ENCODE data around the gene MKX.
A peak's percentile ranks its signal among the peaks of the same experiment; 100 is the strongest.

Gene MKX

GRCh38 chr10:27783660-27784059 is 38.0 kb upstream of the MKX start:
- Histone ChIP-seq H3K4me1 (ENCODE audit: control insufficient read depth, insufficient read depth, low read depth, low read length) (no peaks in the 10 kb centered on the region), H2BK5ac (ENCODE audit: low read depth, low read length, poor library complexity, severe bottlenecking) (no peak overlapping the region), H3K14ac (ENCODE audit: low read length in 2 of 2) (no peak overlapping the region), H3K18ac (ENCODE audit: low read depth in 1 of 2, low read length in 2 of 2) (no peak overlapping the region), H4K8ac (ENCODE audit: low read length) (no peak overlapping the region), H3K4me2 (ENCODE audit: low read length, poor library complexity, severe bottlenecking) (no peak overlapping the region), H3K27ac (ENCODE audit: low read length, poor library complexity, severe bottlenecking) (no peak overlapping the region), H3K23ac (ENCODE audit: low read length in 2 of 2) (no peak overlapping the region), H3K27me3 (ENCODE audit: control insufficient read depth in 1 of 2, insufficient read depth in 1 of 2, low read length in 2 of 2) (peaks cover 0 to 5% of the 10 kb centered on the region in 2 experiments), H2BK12ac (ENCODE audit: low read length in 2 of 2) (no peak overlapping the region), H2BK120ac (ENCODE audit: low read depth, low read length) (no peak overlapping the region), H3K79me1 (replicated peaks; ENCODE audit: low read length, poor library complexity, severe bottlenecking) (no peaks in the 10 kb centered on the region), H3K4ac (ENCODE audit: low read depth in 1 of 2, low read length in 2 of 2) (no peak overlapping the region), H3K36me3 (ENCODE audit: control insufficient read depth in 1 of 2, insufficient read depth in 2 of 2, low read depth in 1 of 2, low read length in 2 of 2) (no peaks in the 10 kb centered on the region), H2AFZ (ENCODE audit: low read depth, low read length) (no peak overlapping the region), H4K91ac (ENCODE audit: low read length) (no peak overlapping the region), H3K4me3 (ENCODE audit: insufficient read depth in 1 of 2, low read depth in 1 of 2, low read length in 2 of 2) (no peak overlapping the region), H3K9me3 (ENCODE audit: control insufficient read depth, low read length) (peaks cover 3% of the 10 kb centered on the region), H2AK5ac (ENCODE audit: low read length, severe bottlenecking) (no peak overlapping the region), H3K9ac (ENCODE audit: low read length) (no peak overlapping the region), H2BK15ac (ENCODE audit: low read depth, poor library complexity, severe bottlenecking) (no peak overlapping the region)
- WGBS = no CpG with 5 or more reads among the region's 1 CpG
- peak; percentile 53 for DNase-seq

GRCh38 chr10:27779462-27780015 is 33.9 kb upstream of the MKX start:
- DNase-seq = no peak
- H2BK12ac ChIP-seq (ENCODE audit: low read length in 2 of 2) = no peak overlapping the region
- H3K4ac ChIP-seq (ENCODE audit: low read depth in 1 of 2, low read length in 2 of 2) = no peak overlapping the region
- no peak overlapping the region for H3K27ac ChIP-seq (ENCODE audit: low read length, poor library complexity, severe bottlenecking)
- H2AFZ ChIP-seq (ENCODE audit: low read depth, low read length) = no peak overlapping the region
- no peak overlapping the region for H3K4me3 ChIP-seq (ENCODE audit: insufficient read depth in 1 of 2, low read depth in 1 of 2, low read length in 2 of 2)
- H4K8ac ChIP-seq (ENCODE audit: low read length) = no peak overlapping the region
- H2AK5ac ChIP-seq (ENCODE audit: low read length, severe bottlenecking) = no peak overlapping the region
- H3K79me1 ChIP-seq (replicated peaks; ENCODE audit: low read length, poor library complexity, severe bottlenecking) = no peaks in the 10 kb centered on the region
- H3K36me3 ChIP-seq (ENCODE audit: control insufficient read depth in 1 of 2, insufficient read depth in 2 of 2, low read depth in 1 of 2, low read length in 2 of 2) = no peaks in the 10 kb centered on the region
- H2BK120ac ChIP-seq (ENCODE audit: low read depth, low read length) = no peak overlapping the region
- no peak overlapping the region for H3K23ac ChIP-seq (ENCODE audit: low read length in 2 of 2)
- H3K27me3 ChIP-seq (ENCODE audit: control insufficient read depth in 1 of 2, insufficient read depth in 1 of 2, low read length in 2 of 2) = peaks cover 0 to 23% of the 10 kb centered on the region in 2 experiments
- no peaks in the 10 kb centered on the region for H3K4me1 ChIP-seq (ENCODE audit: control insufficient read depth, insufficient read depth, low read depth, low read length)
- H4K91ac ChIP-seq (ENCODE audit: low read length) = no peak overlapping the region
- no peak overlapping the region for H3K4me2 ChIP-seq (ENCODE audit: low read length, poor library complexity, severe bottlenecking)
- H2BK15ac ChIP-seq (ENCODE audit: low read depth, poor library complexity, severe bottlenecking) = no peak overlapping the region
- peak overlapping the region; percentile 18 for H3K9ac ChIP-seq (ENCODE audit: low read length)
- H2BK5ac ChIP-seq (ENCODE audit: low read depth, low read length, poor library complexity, severe bottlenecking) = no peak overlapping the region
- no peak overlapping the region for H3K14ac ChIP-seq (ENCODE audit: low read length in 2 of 2)
- WGBS = 82% methylated on average over 9 of the region's 9 CpGs
- no peak overlapping the region for H3K18ac ChIP-seq (ENCODE audit: low read depth in 1 of 2, low read length in 2 of 2)
- H3K9me3 ChIP-seq (ENCODE audit: control insufficient read depth, low read length) = peaks cover 3% of the 10 kb centered on the region

- Histone ChIP-seq H3K14ac (ENCODE audit: low read length in 2 of 2) (no peak overlapping the region), H3K9me3 (ENCODE audit: control insufficient read depth, low read length) (no peaks in the 10 kb centered on the region), H3K23ac (ENCODE audit: low read length in 2 of 2) (no peak overlapping the region), H4K8ac (ENCODE audit: low read length) (no peak overlapping the region), H3K27me3 (ENCODE audit: control insufficient read depth in 1 of 2, insufficient read depth in 1 of 2, low read length in 2 of 2) (peaks cover 3 to 39% of the 10 kb centered on the region in 2 experiments), H4K91ac (ENCODE audit: low read length) (no peak overlapping the region), H2BK120ac (ENCODE audit: low read depth, low read length) (no peak overlapping the region), H2BK5ac (ENCODE audit: low read depth, low read length, poor library complexity, severe bottlenecking) (no peak overlapping the region), H3K4me1 (ENCODE audit: control insufficient read depth, insufficient read depth, low read depth, low read length) (no peaks in the 10 kb centered on the region), H2BK12ac (ENCODE audit: low read length in 2 of 2) (no peak overlapping the region), H3K36me3 (ENCODE audit: control insufficient read depth in 1 of 2, insufficient read depth in 2 of 2, low read depth in 1 of 2, low read length in 2 of 2) (no peaks in the 10 kb centered on the region), H2BK15ac (ENCODE audit: low read depth, poor library complexity, severe bottlenecking) (no peak overlapping the region), H2AK5ac (ENCODE audit: low read length, severe bottlenecking) (no peak overlapping the region), H3K18ac (ENCODE audit: low read depth in 1 of 2, low read length in 2 of 2) (no peak overlapping the region), H3K4ac (ENCODE audit: low read depth in 1 of 2, low read length in 2 of 2) (no peak overlapping the region), H2AFZ (ENCODE audit: low read depth, low read length) (no peak overlapping the region), H3K4me2 (ENCODE audit: low read length, poor library complexity, severe bottlenecking) (no peak overlapping the region), H3K4me3 (ENCODE audit: insufficient read depth in 1 of 2, low read depth in 1 of 2, low read length in 2 of 2) (no peak overlapping the region), H3K79me1 (replicated peaks; ENCODE audit: low read length, poor library complexity, severe bottlenecking) (no peaks in the 10 kb centered on the region), H3K27ac (ENCODE audit: low read length, poor library complexity, severe bottlenecking) (no peak overlapping the region), H3K9ac (ENCODE audit: low read length) (no peak overlapping the region)
- no peak for DNase-seq
- WGBS = 81% methylated on average over 1 of the region's 2 CpGs
Measured at GRCh38 chr10:27774831-27775230, 29.2 kb upstream of the MKX start.

- Histone ChIP-seq H3K14ac (ENCODE audit: low read length in 2 of 2) (no peak overlapping the region), H2AFZ (ENCODE audit: low read depth, low read length) (no peak overlapping the region), H3K9ac (ENCODE audit: low read length) (no peak overlapping the region), H3K4me2 (ENCODE audit: low read length, poor library complexity, severe bottlenecking) (no peak overlapping the region), H3K23ac (ENCODE audit: low read length in 2 of 2) (no peak overlapping the region), H2BK120ac (ENCODE audit: low read depth, low read length) (no peak overlapping the region), H3K4me1 (ENCODE audit: control insufficient read depth, insufficient read depth, low read depth, low read length) (no peaks in the 10 kb centered on the region), H3K27me3 (ENCODE audit: control insufficient read depth in 1 of 2, insufficient read depth in 1 of 2, low read length in 2 of 2) (peaks cover 3 to 34% of the 10 kb centered on the region in 2 experiments), H4K8ac (ENCODE audit: low read length) (no peak overlapping the region), H4K91ac (ENCODE audit: low read length) (no peak overlapping the region), H3K27ac (ENCODE audit: low read length, poor library complexity, severe bottlenecking) (no peak overlapping the region), H2BK15ac (ENCODE audit: low read depth, poor library complexity, severe bottlenecking) (no peak overlapping the region), H3K18ac (ENCODE audit: low read depth in 1 of 2, low read length in 2 of 2) (no peak overlapping the region), H3K4ac (ENCODE audit: low read depth in 1 of 2, low read length in 2 of 2) (no peak overlapping the region), H2AK5ac (ENCODE audit: low read length, severe bottlenecking) (no peak overlapping the region), H3K4me3 (ENCODE audit: insufficient read depth in 1 of 2, low read depth in 1 of 2, low read length in 2 of 2) (no peak overlapping the region), H3K79me1 (replicated peaks; ENCODE audit: low read length, poor library complexity, severe bottlenecking) (no peaks in the 10 kb centered on the region), H2BK12ac (ENCODE audit: low read length in 2 of 2) (no peak overlapping the region), H3K36me3 (ENCODE audit: control insufficient read depth in 1 of 2, insufficient read depth in 2 of 2, low read depth in 1 of 2, low read length in 2 of 2) (no peaks in the 10 kb centered on the region), H3K9me3 (ENCODE audit: control insufficient read depth, low read length) (no peaks in the 10 kb centered on the region), H2BK5ac (ENCODE audit: low read depth, low read length, poor library complexity, severe bottlenecking) (no peak overlapping the region)
- WGBS = 39% methylated on average over 3 of the region's 4 CpGs
- DNase-seq = no peak
Measured at GRCh38 chr10:27771231-27771630, 25.6 kb upstream of the MKX start.

All from mesenchymal stem cell (in vitro differentiated cells and primary cell).